Measurements from ENCODE around the gene FAM222B.

FAM222B gene

DNA sequence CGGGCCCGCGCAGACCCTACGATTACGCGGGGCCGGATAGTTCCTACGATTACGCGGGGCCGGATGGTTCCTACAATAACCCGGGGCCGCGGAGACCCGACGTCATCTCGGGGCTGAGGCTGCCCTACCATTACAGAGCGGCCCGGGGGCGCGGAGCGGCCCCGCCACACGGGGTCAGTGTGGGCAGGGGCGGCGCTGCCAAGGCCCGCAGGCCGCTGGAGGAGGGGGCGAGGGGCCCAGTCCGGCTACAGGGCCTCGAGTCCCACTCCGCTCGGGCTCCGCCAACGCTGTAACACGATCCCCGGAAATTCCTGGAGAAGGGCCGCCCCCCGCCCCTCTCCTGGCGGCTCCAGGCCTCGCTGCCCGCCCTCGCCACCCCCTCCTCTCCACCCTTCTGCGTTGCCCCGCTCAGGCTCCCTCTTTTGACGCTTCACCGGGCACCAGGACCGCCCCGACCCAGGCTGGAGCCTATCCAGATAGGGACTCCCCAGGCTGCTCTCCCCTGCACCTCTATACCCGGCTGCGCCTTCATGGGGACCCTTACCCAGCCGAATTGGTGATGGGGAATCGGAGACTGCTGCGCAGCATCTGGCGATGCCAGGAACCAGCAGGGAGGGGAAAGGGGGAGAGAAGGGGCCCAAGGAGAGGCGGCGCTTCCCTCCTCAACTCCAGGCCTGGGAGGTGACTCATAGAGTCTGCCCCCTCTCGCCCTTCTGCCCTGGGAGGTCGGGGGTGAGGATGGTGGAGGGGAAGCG lies 124.8 kb downstream of the FAM222B start, which contains the start of gene RAB34 (continued):
- TF ChIP-seq, protein P1, sequence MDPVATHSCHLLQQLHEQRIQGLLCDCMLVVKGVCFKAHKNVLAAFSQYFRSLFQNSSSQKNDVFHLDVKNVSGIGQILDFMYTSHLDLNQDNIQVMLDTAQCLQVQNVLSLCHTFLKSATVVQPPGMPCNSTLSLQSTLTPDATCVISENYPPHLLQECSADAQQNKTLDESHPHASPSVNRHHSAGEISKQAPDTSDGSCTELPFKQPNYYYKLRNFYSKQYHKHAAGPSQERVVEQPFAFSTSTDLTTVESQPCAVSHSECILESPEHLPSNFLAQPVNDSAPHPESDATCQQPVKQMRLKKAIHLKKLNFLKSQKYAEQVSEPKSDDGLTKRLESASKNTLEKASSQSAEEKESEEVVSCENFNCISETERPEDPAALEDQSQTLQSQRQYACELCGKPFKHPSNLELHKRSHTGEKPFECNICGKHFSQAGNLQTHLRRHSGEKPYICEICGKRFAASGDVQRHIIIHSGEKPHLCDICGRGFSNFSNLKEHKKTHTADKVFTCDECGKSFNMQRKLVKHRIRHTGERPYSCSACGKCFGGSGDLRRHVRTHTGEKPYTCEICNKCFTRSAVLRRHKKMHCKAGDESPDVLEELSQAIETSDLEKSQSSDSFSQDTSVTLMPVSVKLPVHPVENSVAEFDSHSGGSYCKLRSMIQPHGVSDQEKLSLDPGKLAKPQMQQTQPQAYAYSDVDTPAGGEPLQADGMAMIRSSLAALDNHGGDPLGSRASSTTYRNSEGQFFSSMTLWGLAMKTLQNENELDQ (tag by site-specific recombination; IDR thresholded peaks at IDR 0.05; ENCODE audit: low read depth) = no peak
- no peak for TF ChIP-seq ZNF776 (tag by site-specific recombination; IDR thresholded peaks at IDR 0.05; ENCODE audit: borderline replicate concordance)
- TF ChIP-seq, protein P2, sequence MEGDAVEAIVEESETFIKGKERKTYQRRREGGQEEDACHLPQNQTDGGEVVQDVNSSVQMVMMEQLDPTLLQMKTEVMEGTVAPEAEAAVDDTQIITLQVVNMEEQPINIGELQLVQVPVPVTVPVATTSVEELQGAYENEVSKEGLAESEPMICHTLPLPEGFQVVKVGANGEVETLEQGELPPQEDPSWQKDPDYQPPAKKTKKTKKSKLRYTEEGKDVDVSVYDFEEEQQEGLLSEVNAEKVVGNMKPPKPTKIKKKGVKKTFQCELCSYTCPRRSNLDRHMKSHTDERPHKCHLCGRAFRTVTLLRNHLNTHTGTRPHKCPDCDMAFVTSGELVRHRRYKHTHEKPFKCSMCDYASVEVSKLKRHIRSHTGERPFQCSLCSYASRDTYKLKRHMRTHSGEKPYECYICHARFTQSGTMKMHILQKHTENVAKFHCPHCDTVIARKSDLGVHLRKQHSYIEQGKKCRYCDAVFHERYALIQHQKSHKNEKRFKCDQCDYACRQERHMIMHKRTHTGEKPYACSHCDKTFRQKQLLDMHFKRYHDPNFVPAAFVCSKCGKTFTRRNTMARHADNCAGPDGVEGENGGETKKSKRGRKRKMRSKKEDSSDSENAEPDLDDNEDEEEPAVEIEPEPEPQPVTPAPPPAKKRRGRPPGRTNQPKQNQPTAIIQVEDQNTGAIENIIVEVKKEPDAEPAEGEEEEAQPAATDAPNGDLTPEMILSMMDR (tag by site-specific recombination; IDR thresholded peaks at IDR 0.05) = peak; percentile 87
- TF ChIP-seq ZNF791 (tag by site-specific recombination; IDR thresholded peaks at IDR 0.05) = no peak
- TF ChIP-seq, protein P3, sequence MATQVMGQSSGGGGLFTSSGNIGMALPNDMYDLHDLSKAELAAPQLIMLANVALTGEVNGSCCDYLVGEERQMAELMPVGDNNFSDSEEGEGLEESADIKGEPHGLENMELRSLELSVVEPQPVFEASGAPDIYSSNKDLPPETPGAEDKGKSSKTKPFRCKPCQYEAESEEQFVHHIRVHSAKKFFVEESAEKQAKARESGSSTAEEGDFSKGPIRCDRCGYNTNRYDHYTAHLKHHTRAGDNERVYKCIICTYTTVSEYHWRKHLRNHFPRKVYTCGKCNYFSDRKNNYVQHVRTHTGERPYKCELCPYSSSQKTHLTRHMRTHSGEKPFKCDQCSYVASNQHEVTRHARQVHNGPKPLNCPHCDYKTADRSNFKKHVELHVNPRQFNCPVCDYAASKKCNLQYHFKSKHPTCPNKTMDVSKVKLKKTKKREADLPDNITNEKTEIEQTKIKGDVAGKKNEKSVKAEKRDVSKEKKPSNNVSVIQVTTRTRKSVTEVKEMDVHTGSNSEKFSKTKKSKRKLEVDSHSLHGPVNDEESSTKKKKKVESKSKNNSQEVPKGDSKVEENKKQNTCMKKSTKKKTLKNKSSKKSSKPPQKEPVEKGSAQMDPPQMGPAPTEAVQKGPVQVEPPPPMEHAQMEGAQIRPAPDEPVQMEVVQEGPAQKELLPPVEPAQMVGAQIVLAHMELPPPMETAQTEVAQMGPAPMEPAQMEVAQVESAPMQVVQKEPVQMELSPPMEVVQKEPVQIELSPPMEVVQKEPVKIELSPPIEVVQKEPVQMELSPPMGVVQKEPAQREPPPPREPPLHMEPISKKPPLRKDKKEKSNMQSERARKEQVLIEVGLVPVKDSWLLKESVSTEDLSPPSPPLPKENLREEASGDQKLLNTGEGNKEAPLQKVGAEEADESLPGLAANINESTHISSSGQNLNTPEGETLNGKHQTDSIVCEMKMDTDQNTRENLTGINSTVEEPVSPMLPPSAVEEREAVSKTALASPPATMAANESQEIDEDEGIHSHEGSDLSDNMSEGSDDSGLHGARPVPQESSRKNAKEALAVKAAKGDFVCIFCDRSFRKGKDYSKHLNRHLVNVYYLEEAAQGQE (tag by site-specific recombination; IDR thresholded peaks at IDR 0.05) = no peak
- no peak for TF ChIP-seq MYNN (tag by site-specific recombination; IDR thresholded peaks at IDR 0.05; ENCODE audit: borderline replicate concordance)
- TF ChIP-seq YY2 (tag by site-specific recombination; IDR thresholded peaks at IDR 0.05) = no peak
- no peak for TF ChIP-seq ZNF239 (tag by site-specific recombination; IDR thresholded peaks at IDR 0.05)
- TF ChIP-seq ZBTB20 (tag by site-specific recombination; IDR thresholded peaks at IDR 0.05) = peak; percentile 82
- no peak for TF ChIP-seq ZNF830 (tag by site-specific recombination; IDR thresholded peaks at IDR 0.05; ENCODE audit: low read depth)
- TF ChIP-seq ZNF132 (tag by site-specific recombination; IDR thresholded peaks at IDR 0.05; ENCODE audit: borderline replicate concordance) = no peak
- TF ChIP-seq, protein P4, sequence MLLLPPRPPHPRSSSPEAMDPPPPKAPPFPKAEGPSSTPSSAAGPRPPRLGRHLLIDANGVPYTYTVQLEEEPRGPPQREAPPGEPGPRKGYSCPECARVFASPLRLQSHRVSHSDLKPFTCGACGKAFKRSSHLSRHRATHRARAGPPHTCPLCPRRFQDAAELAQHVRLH (tag by site-specific recombination; IDR thresholded peaks at IDR 0.05) = no peak
- TF ChIP-seq ZNF548 (tag by site-specific recombination; IDR thresholded peaks at IDR 0.05) = no peak
- no peak for TF ChIP-seq ZNF585B (tag by site-specific recombination; IDR thresholded peaks at IDR 0.05)
- TF ChIP-seq, protein P5, sequence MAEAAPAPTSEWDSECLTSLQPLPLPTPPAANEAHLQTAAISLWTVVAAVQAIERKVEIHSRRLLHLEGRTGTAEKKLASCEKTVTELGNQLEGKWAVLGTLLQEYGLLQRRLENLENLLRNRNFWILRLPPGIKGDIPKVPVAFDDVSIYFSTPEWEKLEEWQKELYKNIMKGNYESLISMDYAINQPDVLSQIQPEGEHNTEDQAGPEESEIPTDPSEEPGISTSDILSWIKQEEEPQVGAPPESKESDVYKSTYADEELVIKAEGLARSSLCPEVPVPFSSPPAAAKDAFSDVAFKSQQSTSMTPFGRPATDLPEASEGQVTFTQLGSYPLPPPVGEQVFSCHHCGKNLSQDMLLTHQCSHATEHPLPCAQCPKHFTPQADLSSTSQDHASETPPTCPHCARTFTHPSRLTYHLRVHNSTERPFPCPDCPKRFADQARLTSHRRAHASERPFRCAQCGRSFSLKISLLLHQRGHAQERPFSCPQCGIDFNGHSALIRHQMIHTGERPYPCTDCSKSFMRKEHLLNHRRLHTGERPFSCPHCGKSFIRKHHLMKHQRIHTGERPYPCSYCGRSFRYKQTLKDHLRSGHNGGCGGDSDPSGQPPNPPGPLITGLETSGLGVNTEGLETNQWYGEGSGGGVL (tag by site-specific recombination; IDR thresholded peaks at IDR 0.05) = peak; percentile 99
- no peak; the same call in none of the 2 replicates for TF ChIP-seq IKZF3 (tag by site-specific recombination; IDR thresholded peaks at IDR 0.05)
- TF ChIP-seq ZNF549 (tag by site-specific recombination; IDR thresholded peaks at IDR 0.05) = no peak
- no peak for TF ChIP-seq MEIS1 (CRISPR knock-in tag; IDR thresholded peaks at IDR 0.05; ENCODE audit: borderline replicate concordance)
- TF ChIP-seq ZNF221 (tag by site-specific recombination; IDR thresholded peaks at IDR 0.05; ENCODE audit: borderline replicate concordance) = no peak
- TF ChIP-seq ZNF19 (tag by site-specific recombination; IDR thresholded peaks at IDR 0.05; ENCODE audit: low read depth) = no peak
- no peak for TF ChIP-seq ZNF157 (tag by site-specific recombination; IDR thresholded peaks at IDR 0.05)
- no peak for TF ChIP-seq REPIN1 (tag by site-specific recombination; IDR thresholded peaks at IDR 0.05; ENCODE audit: low read depth)
- no peak for TF ChIP-seq ZNF155 (tag by site-specific recombination; IDR thresholded peaks at IDR 0.05)
- no peak for TF ChIP-seq ZNF175 (tag by site-specific recombination; IDR thresholded peaks at IDR 0.05)
- no peak for TF ChIP-seq ZNF10 (tag by site-specific recombination; IDR thresholded peaks at IDR 0.05)
- peak; percentile 16; the same call in 1 of the 2 replicates for TF ChIP-seq ZNF24 (tag by site-specific recombination; IDR thresholded peaks at IDR 0.05)
- TF ChIP-seq, protein P6, sequence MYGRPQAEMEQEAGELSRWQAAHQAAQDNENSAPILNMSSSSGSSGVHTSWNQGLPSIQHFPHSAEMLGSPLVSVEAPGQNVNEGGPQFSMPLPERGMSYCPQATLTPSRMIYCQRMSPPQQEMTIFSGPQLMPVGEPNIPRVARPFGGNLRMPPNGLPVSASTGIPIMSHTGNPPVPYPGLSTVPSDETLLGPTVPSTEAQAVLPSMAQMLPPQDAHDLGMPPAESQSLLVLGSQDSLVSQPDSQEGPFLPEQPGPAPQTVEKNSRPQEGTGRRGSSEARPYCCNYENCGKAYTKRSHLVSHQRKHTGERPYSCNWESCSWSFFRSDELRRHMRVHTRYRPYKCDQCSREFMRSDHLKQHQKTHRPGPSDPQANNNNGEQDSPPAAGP (tag by site-specific recombination; IDR thresholded peaks at IDR 0.05) = peak; percentile 59
- TF ChIP-seq ZNF670 (tag by site-specific recombination; IDR thresholded peaks at IDR 0.05; ENCODE audit: low read depth) = no peak

Data from HEK293 (cell line).